CD4-positive, alpha-beta T cell treated with Interleukin-2 at 100 ng/mL for 4 hours (primary cell): ENCODE results near the gene SLC35D3.
A peak's percentile ranks its signal among the peaks of the same experiment; 100 is the strongest.
"Not testable (repeated sequence)": the region's sequence is repeated elsewhere in the genome, so short reads cannot be mapped to it uniquely, and the experiment has no call there.

Experiments
- DNase-seq: peaks from one replicate; pipeline ENCODE4 v3.0.0-alpha.2; 2020; ENCODE audit warnings: low spot score

The SLC35D3 gene

DNA sequence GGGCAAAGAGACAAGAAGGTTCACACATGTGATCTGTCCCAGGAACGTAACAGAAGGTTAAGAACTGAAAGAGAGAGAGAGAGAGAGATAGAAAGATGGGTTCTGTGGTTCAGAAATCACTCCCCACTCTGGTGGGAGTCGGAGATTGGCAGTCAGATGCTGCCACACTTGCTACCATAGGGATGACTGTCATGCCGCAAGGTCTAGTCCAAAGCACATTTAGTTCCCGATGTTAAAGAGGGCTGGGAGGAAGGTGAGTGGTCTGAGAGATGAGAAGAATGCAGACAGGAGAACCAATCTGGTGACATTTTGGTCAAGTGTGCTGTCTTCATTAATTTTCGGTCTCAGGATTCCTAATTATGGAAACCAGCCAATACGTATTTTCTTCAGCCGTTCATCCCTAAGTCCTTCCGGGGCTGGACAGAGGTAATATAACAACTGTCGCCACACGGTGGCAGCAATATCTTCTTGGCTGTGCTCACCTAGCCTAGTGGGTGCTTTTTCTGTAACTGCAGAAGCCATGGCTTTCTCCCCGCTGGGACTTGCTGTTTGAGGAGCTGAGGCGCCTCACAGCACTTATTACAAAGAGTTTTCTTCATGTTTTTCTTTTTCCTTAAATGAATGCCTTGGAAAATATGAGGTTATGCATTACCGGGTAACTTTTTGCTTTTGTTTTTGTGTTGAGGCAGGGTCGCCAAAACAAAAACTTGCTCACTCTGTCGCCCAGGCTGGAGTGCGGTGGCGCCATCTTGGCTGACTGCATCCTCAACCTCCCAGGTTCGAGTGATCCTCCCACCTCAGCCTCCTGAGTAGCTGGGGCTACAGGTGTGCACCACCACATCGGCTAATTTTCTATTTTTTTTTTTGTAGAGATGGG is 46.0 kb downstream of the SLC35D3 start:
- peak; percentile 64 for DNase-seq

DNA sequence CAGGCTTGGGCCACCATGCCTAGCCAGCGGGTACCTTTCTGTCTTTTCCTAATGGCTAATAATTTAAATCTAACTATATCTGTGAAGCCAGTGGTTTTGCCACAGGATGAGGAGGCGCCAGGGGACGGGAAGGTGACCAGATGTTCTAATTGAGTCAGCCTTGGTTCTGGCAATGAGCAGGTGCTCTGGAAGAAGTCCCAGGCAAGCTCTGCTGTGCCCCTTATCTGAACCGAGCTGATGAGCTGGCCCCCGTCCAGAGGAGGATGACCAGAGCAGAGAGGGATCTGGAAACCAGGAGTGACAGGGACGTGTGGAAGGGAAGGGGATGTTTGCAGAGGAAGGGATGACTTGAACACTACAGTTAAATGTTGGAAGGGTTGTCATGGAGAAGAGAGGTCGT is 46.7 kb downstream of the SLC35D3 start:
- no peak for DNase-seq

- no peak for DNase-seq
Measured at GRCh38 chr6:136969433-136969832, 47.3 kb downstream of the SLC35D3 start.

GRCh38 chr6:136969930-136970329 is 47.8 kb downstream of the SLC35D3 start:
- DNase-seq, result no peak

DNA sequence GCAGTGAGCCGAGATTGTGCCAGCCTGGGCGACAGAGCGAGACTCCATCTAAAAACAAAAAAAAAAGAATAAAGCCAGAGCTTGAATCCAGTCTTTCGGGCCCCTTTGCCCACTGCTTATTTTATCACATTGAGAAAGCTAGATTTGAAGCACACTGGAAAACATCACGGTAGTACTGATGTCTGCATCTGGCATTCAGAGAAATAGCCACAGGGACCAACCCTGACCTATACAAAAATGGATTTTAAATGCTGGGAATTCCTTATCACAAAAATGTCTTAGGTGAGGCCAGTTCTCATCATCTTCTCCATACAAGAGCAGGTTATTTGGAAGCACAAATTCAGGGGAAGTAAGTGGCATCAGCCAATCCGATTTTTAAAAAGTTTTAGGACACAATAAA is 49.5 kb downstream of the SLC35D3 start:
- no peak for DNase-seq

DNA sequence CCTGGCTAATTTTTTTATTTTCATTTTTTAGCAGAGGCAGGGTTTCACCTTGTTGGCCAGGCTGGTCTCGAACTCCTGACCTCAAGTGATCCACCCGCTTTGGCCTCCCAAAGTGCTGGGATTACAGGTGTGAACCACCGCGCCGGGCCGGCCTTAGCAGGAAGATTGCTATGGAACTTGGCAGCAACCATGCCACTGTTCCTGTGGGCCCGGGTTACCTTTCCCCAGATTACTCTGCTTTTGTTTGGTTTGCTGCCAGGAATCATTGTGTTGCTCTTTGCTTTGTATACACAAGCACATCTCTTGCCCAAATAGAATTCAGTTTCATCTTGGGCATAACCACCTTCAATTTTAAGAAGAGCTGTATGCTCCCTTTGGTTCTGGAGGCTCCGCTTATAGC is 51.7 kb downstream of the SLC35D3 start:
- DNase-seq, result not testable (repeated sequence)
